Fibroblast of villous mesenchyme (primary cell): ENCODE data around the gene DPEP2NB. TPM values are rescaled to one million over a fixed set of nuclear protein-coding genes. Genes with fewer than 3 reads are reported as not detected.
"Not testable (repeated sequence)": the region's sequence is repeated elsewhere in the genome, so short reads cannot be mapped to it uniquely, and the experiment has no call there.

ENCODE experiments used
- DNase-seq: peaks from one replicate; pipeline ENCODE4 v3.0.0-alpha.2; 2010; ENCODE audit warnings: low read depth
- H3K4me3 ChIP-seq: 2 replicates; pipeline ENCODE4 v1.5.1; 2011; ENCODE audit warnings: low read depth, mild to moderate bottlenecking, low read length
- CTCF ChIP-seq: IDR thresholded peaks from 2 replicates; pipeline ENCODE4 v1.5.1; 2012; ENCODE audit warnings: low read depth, mild to moderate bottlenecking, low read length; ENCODE audit not compliant: insufficient read depth
- total RNA-seq: library from RNA; depleted of rRNA; stranded (reverse); fragments of >200 nt; gene quantifications from 2 replicates; pipeline ENCODE4 v1.2.3, GENCODE V29; 2012

DPEP2NB gene
- total RNA-seq, 1 donor = under 0.01 TPM

GRCh38 chr16:68035227-68035626, 19.5 kb upstream of the DPEP2NB start:
- no peak for DNase-seq
- no peak overlapping the region for H3K4me3 ChIP-seq
- TF ChIP-seq CTCF = no peak

- no peak for TF ChIP-seq CTCF
- no peak for DNase-seq
- no peak overlapping the region for H3K4me3 ChIP-seq
These were observed 17.4 kb upstream of the DPEP2NB start for GRCh38 chr16:68033101-68033500.

- H3K4me3 ChIP-seq = no peak overlapping the region
- no peak for DNase-seq
- no peak for TF ChIP-seq CTCF
These were observed 16.2 kb upstream of the DPEP2NB start for GRCh38 chr16:68031951-68032350.

- H3K4me3 ChIP-seq = not testable (repeated sequence)
- DNase-seq = peak; percentile 86
These were observed 14.4 kb upstream of the DPEP2NB start for GRCh38 chr16:68030108-68030507.

GRCh38 chr16:68028996-68029395, 13.3 kb upstream of the DPEP2NB start:
- no peak for TF ChIP-seq CTCF
- H3K4me3 ChIP-seq = no peak overlapping the region
- no peak for DNase-seq

- peak within 1 kb of the TSS; percentile 90 for H3K4me3 ChIP-seq
- no peak for TF ChIP-seq CTCF
- DNase-seq = peak; percentile 94
These were observed 7.2 kb upstream of the DPEP2NB start, which contains the start of the genes DDX28 and DUS2 for GRCh38 chr16:68022728-68023537. TSS of gene DDX28 (minus strand) at chr16:68023232. CDS start at chr16:68023202, 30 bp downstream. TSS of gene DUS2 (plus strand) at chr16:68023284. CDS start at chr16:68038024, 14,740 bp downstream.

- H3K4me3 ChIP-seq = peak overlapping the region; percentile 90
- no peak for TF ChIP-seq CTCF
- no peak for DNase-seq
These were observed 6.6 kb upstream of the DPEP2NB start for GRCh38 chr16:68022278-68022727.
